T-helper 2 cell (primary cell): ENCODE measurements around the gene MRPL55.

Experiments
- DNase-seq, 5 experiments: peaks; one replicate each; pipeline versions ENCODE4 v3.0.0 to v3.0.0-alpha.2; 2012 to 2022

The MRPL55 gene

DNA sequence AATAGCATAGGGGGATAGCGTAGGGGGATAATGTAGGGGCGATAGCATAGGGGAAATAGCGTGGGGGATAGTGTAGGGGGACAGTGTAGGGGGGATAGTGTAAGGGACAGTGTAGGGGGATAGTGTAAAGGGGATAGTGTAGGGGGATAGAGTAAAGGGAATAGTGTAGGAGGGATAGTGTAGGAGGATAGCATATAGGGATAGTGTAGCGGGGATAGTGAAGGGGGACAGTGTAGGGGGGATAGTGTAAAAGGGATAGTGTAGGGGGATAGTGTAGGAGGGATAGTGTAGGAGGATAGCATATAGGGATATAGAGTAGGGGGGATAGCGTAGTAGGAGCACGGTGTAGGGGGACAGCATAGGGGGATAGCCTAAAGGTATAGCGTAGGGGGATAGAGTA, 40.7 kb downstream of the MRPL55 start:
- DNase-seq, result no peak

DNA sequence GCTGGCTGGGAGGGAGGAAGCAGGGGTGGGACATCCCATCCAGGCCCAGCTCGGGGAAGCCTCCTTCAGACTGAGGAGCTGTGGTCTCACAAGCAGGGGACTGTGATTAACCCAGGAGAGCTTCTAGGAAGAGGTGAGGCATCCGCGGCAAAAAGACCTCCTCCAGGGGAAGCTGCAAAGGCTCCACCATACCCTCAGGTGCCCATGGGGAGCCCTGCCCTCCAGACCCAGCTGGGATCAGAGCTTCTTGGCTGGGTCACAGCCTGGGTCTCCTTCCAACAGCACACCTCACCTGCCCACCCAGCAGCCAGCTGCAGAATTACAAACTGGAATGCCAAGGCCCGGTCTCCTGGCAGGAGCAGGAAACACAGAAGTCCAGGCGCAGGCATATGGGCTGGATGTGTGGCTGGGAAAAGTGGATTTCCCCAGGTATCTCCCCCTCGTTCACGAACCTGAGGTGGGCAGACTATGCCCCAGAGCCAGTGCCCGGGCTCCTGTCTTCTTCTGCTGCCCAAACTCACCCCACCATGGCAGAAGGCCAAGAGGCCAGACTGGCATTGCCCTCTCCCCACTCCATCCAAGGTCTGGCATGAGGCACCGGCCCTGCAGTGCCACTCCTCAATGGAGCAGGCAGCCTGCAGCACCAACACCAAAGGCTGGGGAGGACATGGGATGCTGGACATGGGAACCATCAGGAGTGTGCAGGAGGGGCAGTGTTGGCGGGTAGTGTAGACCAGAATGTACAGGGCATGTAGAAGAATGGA, 42.0 kb downstream of the MRPL55 start:
- no peak for DNase-seq

DNA sequence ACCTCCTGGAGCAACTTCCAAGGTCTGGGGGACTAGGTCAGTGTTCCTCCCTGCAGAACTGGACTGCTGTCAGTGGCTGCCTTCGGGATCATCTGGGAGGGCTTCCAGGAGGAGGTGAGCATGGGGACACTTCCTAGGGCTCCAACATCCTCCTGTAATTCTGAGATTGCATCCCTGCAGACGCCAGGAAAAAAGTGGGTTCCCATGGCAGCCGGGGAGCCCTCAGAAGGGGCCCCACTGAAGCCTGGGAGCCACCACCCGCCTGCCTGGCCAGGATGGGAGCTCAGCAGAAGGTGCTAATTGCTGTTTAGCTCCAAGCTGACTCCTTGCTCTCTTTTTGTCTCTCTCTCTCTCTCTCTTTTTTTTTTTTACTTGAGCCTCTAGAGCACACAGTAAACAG, 42.7 kb downstream of the MRPL55 start:
- DNase-seq, result no peak

DNA sequence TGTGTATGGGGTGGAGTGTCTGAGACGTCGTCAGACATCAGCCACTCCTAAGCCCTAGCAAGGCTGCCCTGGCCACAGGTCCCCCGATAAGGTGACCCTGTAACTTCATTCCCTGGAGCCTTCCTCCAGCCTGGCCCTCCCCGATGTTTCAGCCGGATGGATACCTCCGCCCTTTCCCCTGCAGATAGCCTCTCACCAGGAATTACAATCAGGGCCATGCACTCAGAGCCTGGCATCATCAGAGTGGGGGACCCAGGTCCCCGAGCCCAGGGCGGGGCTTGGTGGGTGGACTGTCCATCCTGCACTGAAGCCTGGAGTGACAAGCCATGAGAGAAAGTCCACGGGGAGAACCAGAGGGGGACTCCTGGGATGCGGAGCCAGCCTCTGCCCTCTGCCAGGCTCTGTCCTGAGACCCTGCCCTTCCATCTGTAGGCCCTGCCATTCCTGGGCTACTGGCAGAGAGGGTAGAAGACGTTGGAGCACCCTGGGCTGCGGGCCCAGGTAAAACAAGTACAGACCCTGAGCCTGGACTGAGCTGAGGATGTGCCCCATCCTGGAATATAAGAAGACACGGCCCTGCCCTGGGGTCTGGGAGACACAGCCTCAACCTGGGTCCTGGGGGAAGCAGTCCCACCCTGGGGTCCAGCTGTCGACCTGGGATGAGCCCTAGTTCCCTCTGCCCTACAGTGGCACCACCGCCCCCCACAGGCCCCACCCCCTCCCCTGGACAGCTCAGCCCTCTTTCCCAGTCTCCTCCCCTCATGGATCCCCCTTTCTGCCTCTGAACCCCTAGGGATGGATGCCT, 43.4 kb downstream of the MRPL55 start:
- no peak for DNase-seq

DNA sequence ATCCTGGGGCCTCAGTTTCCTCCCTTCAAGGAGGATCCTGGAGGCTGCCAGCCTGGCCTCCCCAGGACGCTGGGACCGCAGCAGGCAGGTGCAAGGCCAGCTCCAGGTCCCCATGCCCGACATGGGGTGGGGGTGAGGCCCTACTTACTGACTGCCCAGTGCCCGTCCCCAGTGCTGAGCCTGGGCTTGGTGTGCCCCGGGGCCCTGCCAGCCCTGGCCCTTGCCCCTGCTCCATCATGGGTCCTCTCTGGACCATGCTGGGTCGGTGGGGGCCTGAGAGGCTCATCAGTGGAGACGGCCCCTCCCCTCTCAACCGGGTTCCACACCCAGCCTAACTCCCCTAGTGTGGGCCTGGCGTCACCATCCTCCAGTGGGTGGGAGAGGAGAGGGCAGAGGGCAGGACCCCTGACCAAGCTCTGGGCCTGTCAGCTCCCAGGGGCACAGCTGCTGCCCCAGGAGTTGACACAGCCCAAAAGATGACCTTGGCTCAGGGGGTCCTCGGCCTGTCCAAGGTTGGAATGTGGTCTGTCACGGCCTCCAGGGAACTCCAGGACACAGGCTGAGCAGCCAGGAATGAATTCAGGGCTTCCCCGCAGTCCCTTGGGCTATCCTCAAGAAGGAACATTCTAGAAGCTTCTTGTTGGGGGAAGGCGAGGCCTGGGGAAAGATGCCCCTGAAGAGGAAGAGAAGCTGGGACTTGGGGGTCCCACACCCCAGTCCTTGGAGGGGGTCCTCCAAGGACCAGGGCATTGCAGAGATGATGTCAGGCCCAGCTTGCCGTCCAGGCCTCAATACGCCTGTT, 44.2 kb downstream of the MRPL55 start:
- DNase-seq, result no peak

DNA sequence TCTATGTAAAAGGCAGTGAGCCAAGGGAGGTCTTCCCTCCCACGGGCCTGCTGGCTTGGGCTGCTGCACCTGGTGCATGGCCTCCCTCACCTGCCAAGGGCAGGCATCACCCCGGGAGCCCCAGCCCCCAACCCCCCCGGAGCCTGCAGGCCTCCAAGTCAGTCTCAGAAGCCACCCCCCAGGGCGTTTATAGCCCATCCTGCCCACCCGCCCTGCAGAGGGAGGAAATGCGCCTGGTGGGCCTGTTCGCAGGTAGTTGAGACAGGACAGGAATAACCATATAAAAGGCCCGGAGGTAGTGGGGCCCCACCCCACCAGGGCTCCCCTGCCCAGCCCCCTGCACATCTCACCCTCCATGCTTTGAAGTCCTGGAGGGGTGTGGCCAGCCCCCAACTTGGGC, 44.8 kb downstream of the MRPL55 start:
- no peak for DNase-seq

DNA sequence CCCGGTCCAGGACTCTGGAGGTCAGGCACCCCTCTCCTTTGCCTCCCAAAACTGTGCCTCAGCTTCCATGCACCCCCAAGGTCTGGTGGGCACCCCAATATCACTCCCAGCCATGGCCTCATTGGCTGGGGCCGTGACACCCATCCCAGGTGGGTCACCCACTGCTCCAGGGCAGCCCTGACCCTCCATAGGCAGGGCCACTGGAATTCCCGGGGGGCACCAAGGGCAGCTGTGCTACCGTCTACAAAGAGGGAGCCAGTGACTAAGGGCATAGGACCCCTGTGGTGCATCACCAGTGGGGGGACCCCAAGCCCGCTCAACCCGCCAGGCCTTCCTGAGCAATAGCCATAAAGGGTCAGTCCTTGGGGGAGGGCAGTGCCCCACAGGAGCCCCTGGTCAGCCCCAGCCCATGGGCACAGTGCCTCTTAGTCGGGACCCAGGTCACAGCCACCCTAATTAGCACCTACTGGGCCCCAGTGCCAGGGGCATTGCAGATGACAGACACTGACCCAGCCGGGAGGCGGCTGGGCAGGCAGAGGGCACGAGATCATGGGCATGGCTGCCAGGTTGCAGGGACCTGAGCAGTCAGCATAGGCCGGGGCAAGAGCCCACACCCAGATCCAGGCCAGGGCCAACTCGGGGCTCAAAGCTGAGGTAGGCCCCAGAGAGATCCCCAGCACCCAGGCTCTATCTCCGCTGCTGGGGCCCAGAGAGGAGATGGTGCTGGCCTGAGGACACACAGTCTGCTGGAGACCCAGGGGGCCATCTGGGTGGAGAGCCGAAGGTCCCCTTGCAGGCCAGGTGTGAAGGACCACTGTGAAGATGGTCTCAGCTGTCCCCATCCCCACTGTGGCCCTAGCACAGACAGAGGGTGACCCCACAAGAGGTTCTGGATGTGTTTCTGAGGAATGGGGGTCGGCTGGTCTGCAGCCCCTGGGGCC, 45.6 kb downstream of the MRPL55 start:
- no peak for DNase-seq

DNA sequence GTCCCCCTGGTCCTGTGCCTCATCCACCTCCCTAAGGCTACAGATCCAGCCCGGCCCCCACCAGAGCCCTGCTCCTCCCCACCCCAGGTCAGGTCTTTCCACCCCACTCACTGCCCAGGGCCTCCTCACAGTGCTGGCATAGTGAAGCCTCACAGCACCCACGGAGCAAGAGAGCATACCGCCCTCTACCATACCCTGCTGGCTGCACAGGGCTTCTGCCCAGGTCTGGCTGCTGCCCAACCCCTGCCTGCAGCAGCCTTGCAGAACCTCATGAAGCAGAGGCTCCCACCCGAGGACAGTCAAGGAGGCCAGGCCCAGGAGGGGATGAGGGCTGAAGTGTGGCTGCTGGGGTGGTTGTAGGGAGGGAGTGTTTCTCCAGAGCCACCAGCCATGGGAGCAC, 46.3 kb downstream of the MRPL55 start:
- DNase-seq, result no peak

DNA sequence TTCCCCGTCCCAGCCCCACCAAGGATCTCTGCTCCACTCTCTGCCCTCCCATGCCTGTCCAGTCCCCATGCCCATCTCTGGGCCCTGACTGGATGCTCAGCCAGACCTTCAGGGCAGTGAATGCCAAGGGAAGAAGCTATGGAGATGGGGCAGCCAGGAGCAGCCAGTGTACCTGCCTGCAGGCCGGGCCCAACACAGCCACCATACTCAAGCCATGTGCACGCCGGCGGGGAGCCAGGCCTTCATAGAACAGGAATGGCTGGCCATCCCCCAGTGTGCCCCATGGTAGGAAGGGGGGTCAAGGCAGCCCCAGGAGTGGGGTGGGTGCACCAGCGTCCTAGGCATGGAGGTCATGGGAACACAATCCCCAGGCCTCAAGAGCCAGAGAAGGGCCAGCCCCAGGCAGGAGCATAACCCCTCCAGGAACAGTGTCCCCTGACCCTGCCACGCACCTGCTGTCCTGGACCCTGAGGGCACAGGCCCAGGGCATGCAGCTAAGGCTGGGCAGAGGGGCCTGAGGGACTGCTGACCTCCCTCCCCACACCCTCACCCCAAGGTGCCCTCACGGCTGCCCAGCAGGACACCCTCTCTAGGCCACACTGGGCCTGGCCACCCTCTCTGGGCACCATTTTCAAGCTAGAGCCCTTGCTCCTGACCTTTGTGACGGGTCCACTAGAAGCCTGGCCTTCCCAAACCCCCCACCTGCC, 46.9 kb downstream of the MRPL55 start:
- DNase-seq, result no peak

DNA sequence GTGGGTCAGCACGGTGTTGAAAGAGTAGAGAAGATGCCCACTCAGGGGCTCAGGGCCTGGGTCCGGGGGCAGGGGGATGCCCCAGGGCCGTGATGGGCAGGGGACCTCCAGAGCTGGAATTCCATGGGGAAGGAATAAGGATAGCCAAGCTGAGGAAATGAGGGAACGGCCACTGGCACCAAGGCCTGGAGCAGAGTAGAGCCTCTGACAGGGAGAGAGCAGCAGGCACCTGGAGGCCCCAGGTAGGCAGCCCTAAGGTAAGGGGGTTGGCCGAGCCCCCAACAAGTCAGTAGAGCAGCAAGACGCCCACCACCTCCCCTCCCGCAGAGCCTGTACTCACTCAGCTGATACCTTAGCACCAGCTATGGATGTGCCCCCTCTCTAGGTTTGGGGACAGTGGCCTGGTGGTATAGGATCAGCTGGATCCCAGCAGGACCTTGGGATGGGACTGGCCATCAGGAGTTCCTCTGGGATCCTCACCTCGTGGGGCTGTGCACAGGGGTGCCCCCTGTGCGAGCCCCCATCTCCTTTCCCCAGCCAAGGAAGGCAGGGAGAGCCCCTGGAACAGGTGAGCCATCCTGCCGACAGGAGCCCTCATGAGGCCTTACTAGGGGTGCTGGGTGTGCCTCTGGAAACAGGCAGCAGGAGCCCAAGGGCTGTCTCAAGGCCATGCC, 47.6 kb downstream of the MRPL55 start:
- DNase-seq, result no peak

DNA sequence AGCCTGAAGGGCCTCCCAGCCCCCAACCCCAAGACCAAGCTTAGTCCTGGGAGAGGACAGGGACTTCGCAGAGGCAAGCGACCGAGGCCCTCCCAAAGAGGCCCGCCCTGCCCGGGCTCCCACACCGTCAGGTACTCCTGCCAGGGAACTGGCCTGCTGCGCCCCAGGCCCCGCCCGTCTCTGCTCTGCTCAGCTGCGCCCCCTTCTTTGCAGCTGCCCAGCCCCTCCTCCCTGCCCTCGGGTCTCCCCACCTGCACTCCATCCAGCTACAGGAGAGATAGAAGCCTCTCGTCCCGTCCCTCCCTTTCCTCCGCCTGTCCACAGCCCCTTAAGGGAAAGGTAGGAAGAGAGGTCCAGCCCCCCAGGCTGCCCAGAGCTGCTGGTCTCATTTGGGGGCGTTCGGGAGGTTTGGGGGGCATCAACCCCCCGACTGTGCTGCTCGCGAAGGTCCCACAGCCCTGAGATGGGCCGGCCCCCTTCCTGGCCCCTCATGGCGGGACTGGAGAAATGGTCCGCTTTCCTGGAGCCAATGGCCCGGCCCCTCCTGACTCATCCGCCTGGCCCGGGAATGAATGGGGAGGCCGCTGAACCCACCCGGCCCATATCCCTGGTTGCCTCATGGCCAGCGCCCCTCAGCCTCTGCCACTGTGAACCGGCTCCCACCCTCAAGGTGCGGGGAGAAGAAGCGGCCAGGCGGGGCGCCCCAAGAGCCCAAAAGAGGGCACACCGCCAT, 48.5 kb downstream of the MRPL55 start:
- DNase-seq, result no peak

DNA sequence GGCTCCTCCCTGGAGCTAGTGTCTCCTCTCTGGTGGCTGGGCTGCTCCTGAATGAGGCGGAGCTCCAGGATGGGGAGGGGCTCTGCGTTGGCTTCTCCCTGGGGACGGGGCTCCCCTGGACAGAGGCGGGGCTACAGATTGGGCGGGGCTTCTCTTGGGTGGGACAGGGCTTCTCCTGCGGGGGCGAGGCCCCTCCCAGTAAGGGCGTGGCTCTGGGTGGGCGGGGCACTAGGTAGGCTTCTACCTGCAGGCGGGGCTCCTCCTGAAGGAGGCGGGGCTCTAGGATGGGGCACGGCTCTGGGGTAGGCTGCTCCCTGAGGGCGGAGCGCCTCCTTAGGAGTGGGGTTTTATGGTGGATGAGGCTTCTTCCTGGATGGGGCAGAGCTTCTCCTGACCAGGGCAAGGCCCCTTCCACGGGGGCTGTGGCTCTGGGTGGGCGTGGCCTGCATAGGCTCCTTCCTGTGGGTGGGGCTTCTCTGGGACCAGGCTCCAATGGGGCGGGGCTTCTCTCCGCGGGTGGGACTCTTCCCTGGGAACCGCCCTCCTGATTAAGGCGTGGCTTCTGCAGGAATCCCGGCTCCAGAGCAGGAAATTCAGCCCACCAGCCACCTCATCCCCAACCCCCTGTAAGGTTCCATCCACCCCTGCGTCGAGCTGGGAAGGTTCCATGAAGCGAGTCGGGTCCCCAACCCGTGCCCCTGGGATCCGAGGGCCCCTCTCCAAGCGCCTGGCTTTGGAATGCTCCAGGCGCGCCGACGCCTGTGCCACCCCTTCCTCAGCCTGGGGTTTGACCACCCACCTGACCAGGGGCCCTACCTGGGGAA, 49.3 kb downstream of the MRPL55 start:
- peak; percentile 36 to 72 (median 54) for DNase-seq

DNA sequence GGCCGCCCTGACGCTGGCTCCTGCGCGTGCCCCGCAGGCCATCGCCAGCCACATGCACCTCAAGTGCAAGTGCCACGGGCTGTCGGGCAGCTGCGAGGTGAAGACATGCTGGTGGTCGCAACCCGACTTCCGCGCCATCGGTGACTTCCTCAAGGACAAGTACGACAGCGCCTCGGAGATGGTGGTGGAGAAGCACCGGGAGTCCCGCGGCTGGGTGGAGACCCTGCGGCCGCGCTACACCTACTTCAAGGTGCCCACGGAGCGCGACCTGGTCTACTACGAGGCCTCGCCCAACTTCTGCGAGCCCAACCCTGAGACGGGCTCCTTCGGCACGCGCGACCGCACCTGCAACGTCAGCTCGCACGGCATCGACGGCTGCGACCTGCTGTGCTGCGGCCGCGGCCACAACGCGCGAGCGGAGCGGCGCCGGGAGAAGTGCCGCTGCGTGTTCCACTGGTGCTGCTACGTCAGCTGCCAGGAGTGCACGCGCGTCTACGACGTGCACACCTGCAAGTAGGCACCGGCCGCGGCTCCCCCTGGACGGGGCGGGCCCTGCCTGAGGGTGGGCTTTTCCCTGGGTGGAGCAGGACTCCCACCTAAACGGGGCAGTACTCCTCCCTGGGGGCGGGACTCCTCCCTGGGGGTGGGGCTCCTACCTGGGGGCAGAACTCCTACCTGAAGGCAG, 50.0 kb downstream of the MRPL55 start:
- DNase-seq, result peak in 4 of 5 experiments; percentile 44 to 79 (median 70)

DNA sequence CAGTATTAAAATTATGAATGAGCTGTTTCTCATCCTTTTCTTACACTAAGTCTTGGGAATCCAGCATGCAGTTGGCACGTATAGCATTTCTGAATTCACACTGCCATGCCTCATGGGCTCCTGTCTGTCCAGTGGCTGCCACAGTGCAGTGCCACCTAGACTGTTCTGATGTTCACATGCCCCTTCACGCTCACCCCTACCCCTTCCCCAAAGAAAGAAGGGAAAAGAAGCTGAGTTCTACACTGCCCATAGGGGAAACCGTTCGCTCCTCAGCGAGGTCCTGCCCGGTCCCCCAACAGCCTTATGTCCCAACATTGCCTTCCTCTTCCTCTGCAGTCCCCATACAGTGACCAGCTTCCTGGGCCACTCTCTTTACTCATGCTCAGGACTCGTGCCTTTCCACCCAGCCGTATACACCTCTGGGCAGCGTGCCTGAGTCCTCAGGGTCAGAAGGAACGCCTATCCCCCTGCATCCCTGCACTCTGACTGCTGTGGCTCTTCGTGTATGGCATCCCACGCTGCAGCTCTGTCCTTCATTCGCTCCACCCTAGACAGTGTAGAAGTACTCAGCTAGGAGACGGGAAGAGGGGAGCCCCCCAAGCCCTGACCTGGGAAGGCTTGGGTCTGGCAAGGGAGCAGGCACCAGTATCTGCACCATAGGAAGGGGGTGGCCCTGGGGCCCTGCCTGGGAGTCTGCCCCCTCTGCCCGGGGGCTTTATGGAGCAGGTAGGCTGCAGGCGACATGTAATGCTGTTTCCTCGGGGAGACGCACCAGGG, 50.7 kb downstream of the MRPL55 start:
- no peak for DNase-seq
